Activated CD4-positive, alpha-beta T cell treated with anti-CD3 and anti-CD28 coated beads, Interleukin-2, Interleukin-6, amounts not matched to agents 100 ng/mL and 50 ng/mL, durations not matched to agents 16 hours and 8 hours (primary cell): Measurements from ENCODE around the gene ATP2B2.
A peak's percentile ranks its signal among the peaks of the same experiment; 100 is the strongest.
"Not testable (repeated sequence)": the region's sequence is repeated elsewhere in the genome, so short reads cannot be mapped to it uniquely, and the experiment has no call there.

Source experiments
- DNase-seq: peaks from one replicate; pipeline ENCODE4 v3.0.0-alpha.2; 2020

Gene ATP2B2

GRCh38 chr3:10505050-10505790, at the start of gene ATP2B2:
ATP2B2 (minus strand) TSS chr3:10505586; CDS start chr3:10449543, 56,043 bp downstream.
- no peak for DNase-seq

GRCh38 chr3:10554746-10555145, 49.4 kb upstream of the ATP2B2 start:
- no peak for DNase-seq

- DNase-seq, result no peak
Observed at GRCh38 chr3:10554236-10554611, 48.8 kb upstream of the ATP2B2 start.

- DNase-seq, result no peak
Observed at GRCh38 chr3:10553591-10554235, 48.3 kb upstream of the ATP2B2 start.

- DNase-seq, result peak; percentile 63
Observed at GRCh38 chr3:10552631-10552943, 47.2 kb upstream of the ATP2B2 start.

GRCh38 chr3:10551821-10552630, 46.6 kb upstream of the ATP2B2 start:
- DNase-seq, result peak; percentile 92

GRCh38 chr3:10551139-10551538, 45.8 kb upstream of the ATP2B2 start:
- no peak for DNase-seq

GRCh38 chr3:10550705-10551104, 45.3 kb upstream of the ATP2B2 start:
- DNase-seq, result no peak

GRCh38 chr3:10549617-10550230, 44.3 kb upstream of the ATP2B2 start:
- no peak for DNase-seq

- peak; percentile 73 for DNase-seq
Observed at GRCh38 chr3:10548992-10549391, 43.6 kb upstream of the ATP2B2 start.

GRCh38 chr3:10547841-10548783, 42.7 kb upstream of the ATP2B2 start:
- DNase-seq, result peak; percentile 31

GRCh38 chr3:10547413-10547812, 42.0 kb upstream of the ATP2B2 start:
- DNase-seq, result no peak

- no peak for DNase-seq
Observed at GRCh38 chr3:10546820-10547263, 41.5 kb upstream of the ATP2B2 start.

- no peak for DNase-seq
Observed at GRCh38 chr3:10546181-10546624, 40.8 kb upstream of the ATP2B2 start.

GRCh38 chr3:10542518-10542917, 37.1 kb upstream of the ATP2B2 start:
- no peak for DNase-seq

- DNase-seq, result not testable (repeated sequence)
Observed at GRCh38 chr3:10540347-10540746, 35.0 kb upstream of the ATP2B2 start.

- DNase-seq, result no peak
Observed at GRCh38 chr3:10534066-10534465, 28.7 kb upstream of the ATP2B2 start.

- DNase-seq, result no peak
Observed at GRCh38 chr3:10533737-10534023, 28.3 kb upstream of the ATP2B2 start.

- no peak for DNase-seq
Observed at GRCh38 chr3:10532939-10533736, 27.8 kb upstream of the ATP2B2 start.

- DNase-seq, result no peak
Observed at GRCh38 chr3:10531031-10531430, 25.6 kb upstream of the ATP2B2 start.

GRCh38 chr3:10530241-10530640, 24.9 kb upstream of the ATP2B2 start:
- DNase-seq, result no peak
